Caco-2 (cell line): ENCODE measurements around the gene DSN1. TPM values are rescaled to one million over a fixed set of nuclear protein-coding genes. Genes with fewer than 3 reads are reported as not detected.

Experiments used
- BruUV-seq: library from RNA; stranded (reverse); fragments of 400-500 nt; replicated peaks from 2 replicates; lab custom pipeline; 2021; lab: Mats Ljungman, UMichigan
- CTCF ChIA-PET: fragments of 300-600 bp; sonication (Branson Sonifier 250); formaldehyde crosslinking; loops from one replicate; lab custom pipeline; 2022; ENCODE audit warnings: antibody characterized with exemption; lab: Charles Lee
- POLR2A ChIA-PET: fragments of 300-600 bp; sonication (Branson Sonifier 250); formaldehyde crosslinking; loops from one replicate; lab custom pipeline; 2022; ENCODE audit warnings: antibody characterized with exemption; lab: Charles Lee
- DNase-seq, 2 experiments: peaks; one replicate each; pipeline versions ENCODE4 v3.0.0 to v3.0.0-alpha.2; 2020 to 2022
- H3K27me3 ChIP-seq: replicated peaks from 2 replicates; pipeline ENCODE4 v1.6.0; 2011; ENCODE audit warnings: low read length; ENCODE audit not compliant: control insufficient read depth, insufficient read depth
- H3K36me3 ChIP-seq: 2 replicates; pipeline ENCODE4 v1.5.1; 2011; ENCODE audit warnings: low read length; ENCODE audit not compliant: control insufficient read depth, insufficient read depth
- H3K4me1 ChIP-seq: fragments of 250-450 bp; sonication (Bioruptor Pico); 2 replicates; pipeline ENCODE4 v1.5.1; 2020; ENCODE audit warnings: mild to moderate bottlenecking
- H3K4me3 ChIP-seq: 2 replicates; pipeline ENCODE4 v1.5.1; 2011; ENCODE audit warnings: low read depth, mild to moderate bottlenecking, control low read depth, low read length
- H3K9me3 ChIP-seq: fragments of 250-450 bp; sonication (Bioruptor Pico); 2 replicates; pipeline ENCODE4 v1.5.1; 2020; ENCODE audit warnings: mild to moderate bottlenecking, moderate library complexity
- H3K27ac Mint-ChIP-seq: one replicate; pipeline ENCODE4 v1.8.0; 2022; ENCODE audit warnings: mixed read lengths; ENCODE audit not compliant: unreplicated experiment
- H3K27me3 Mint-ChIP-seq: one replicate; pipeline ENCODE4 v1.8.0; 2022; ENCODE audit warnings: mixed read lengths; ENCODE audit not compliant: insufficient read depth, unreplicated experiment
- H3K36me3 Mint-ChIP-seq: one replicate; pipeline ENCODE4 v1.8.0; 2022; ENCODE audit warnings: mild to moderate bottlenecking, mixed read lengths; ENCODE audit not compliant: insufficient read depth, unreplicated experiment
- H3K4me1 Mint-ChIP-seq: one replicate; pipeline ENCODE4 v1.8.0; 2022; ENCODE audit warnings: low read depth, mixed read lengths; ENCODE audit not compliant: unreplicated experiment
- H3K4me3 Mint-ChIP-seq: one replicate; pipeline ENCODE4 v1.8.0; 2022; ENCODE audit warnings: mild to moderate bottlenecking, moderate library complexity, mixed read lengths; ENCODE audit not compliant: unreplicated experiment
- H3K9me3 Mint-ChIP-seq: one replicate; pipeline ENCODE4 v1.8.0; 2022; ENCODE audit warnings: mixed read lengths; ENCODE audit not compliant: unreplicated experiment
- intact Hi-C: fragments of 100-400 bp; cut with micrococcal nuclease; formaldehyde crosslinking; loops from one replicate; pipeline ENCODE4 v1.10.0; 2022; ENCODE audit not compliant: unreplicated experiment
- total RNA-seq: library from RNA; stranded (reverse); gene quantifications from 2 replicates; pipeline ENCODE4 v1.2.3, GENCODE V29; 2022
- TF ChIP-seq, protein P1 (sequence below), 2 experiments: fragments of 200-600 bp in 1 of 2; IDR thresholded peaks; 1 replicate in 1 of 2; 2 replicates in 1 of 2; pipeline versions ENCODE4 v1.5.1 to v1.8.0; 2011 to 2022; ENCODE audit warnings: antibody characterized with exemption in 1 of 2, control low read depth in 1 of 2, inconsistent platforms in 1 of 2, low read depth in 1 of 2, low read length in 1 of 2, mild to moderate bottlenecking in 1 of 2, moderate library complexity in 1 of 2; ENCODE audit not compliant: insufficient read depth in 1 of 2, severe bottlenecking in 1 of 2, unreplicated experiment in 1 of 2

The DSN1 gene
- total RNA-seq, 1 experiment from 2014 or later, result 59.2 TPM

DNA sequence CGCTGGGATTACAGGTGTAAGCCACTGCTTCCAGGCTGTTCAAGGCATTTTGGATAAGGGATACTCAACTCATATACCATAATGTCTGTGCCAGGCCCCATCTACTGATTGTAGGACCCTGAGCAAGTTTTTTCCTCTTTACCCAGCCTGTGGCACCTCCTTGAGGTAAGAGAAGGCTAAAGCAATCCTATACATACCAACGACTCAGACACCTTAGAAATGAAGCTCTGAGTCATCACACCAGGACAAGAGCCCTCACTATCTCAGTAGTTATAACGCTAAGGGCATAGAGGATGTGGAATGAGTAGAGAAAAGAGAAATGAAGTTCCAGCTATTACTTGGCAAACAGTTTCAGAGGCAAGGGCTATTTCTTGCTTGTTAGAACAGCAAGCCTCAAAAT, 44.6 kb downstream of the DSN1 start:
- H3K36me3 ChIP-seq, result no peaks in the 10 kb centered on the region
- H3K4me3 Mint-ChIP-seq, result no peak overlapping the region
- CTCF ChIA-PET, result interaction anchor here (0.5 to 1.0 kb wide), 10 partner anchors 11 to 526 kb away, joined by 3 to 7 read pairs (median 4); partner anchors contain the start of genes DSN1 and RAB5IF
- no TSS peak for BruUV-seq
- POLR2A ChIA-PET, result interaction anchor here (0.5 kb wide), 1 partner anchor 193 kb away, joined by 3 read pairs; no protein-coding TSS in a partner anchor
- no peaks in the 10 kb centered on the region for H3K9me3 Mint-ChIP-seq
- H3K27ac Mint-ChIP-seq, result no peak overlapping the region
- H3K36me3 Mint-ChIP-seq, result no peaks in the 10 kb centered on the region
- no peaks in the 10 kb centered on the region for H3K27me3 Mint-ChIP-seq
- intact Hi-C loops, result loop anchor here (1.0 kb wide), 2 partner anchors 63 to 117 kb away; no protein-coding TSS in a partner anchor
- H3K4me1 Mint-ChIP-seq, result peaks cover 5% of the 10 kb centered on the region
- peak in 1 of 2 experiments; percentile 42 for DNase-seq
- H3K27me3 ChIP-seq, result no peaks in the 10 kb centered on the region
- TF ChIP-seq, protein P1, sequence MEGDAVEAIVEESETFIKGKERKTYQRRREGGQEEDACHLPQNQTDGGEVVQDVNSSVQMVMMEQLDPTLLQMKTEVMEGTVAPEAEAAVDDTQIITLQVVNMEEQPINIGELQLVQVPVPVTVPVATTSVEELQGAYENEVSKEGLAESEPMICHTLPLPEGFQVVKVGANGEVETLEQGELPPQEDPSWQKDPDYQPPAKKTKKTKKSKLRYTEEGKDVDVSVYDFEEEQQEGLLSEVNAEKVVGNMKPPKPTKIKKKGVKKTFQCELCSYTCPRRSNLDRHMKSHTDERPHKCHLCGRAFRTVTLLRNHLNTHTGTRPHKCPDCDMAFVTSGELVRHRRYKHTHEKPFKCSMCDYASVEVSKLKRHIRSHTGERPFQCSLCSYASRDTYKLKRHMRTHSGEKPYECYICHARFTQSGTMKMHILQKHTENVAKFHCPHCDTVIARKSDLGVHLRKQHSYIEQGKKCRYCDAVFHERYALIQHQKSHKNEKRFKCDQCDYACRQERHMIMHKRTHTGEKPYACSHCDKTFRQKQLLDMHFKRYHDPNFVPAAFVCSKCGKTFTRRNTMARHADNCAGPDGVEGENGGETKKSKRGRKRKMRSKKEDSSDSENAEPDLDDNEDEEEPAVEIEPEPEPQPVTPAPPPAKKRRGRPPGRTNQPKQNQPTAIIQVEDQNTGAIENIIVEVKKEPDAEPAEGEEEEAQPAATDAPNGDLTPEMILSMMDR (IDR thresholded peaks at IDR 0.05; ENCODE audit: insufficient read depth in 1 of 2, low read depth in 1 of 2, low read length in 1 of 2, severe bottlenecking in 1 of 2, unreplicated experiment in 1 of 2), result peak in 1 of 2 experiments; percentile 55
- no peak overlapping the region for H3K4me3 ChIP-seq
- no peaks in the 10 kb centered on the region for H3K4me1 ChIP-seq
- H3K9me3 ChIP-seq, result no peaks in the 10 kb centered on the region

DNA sequence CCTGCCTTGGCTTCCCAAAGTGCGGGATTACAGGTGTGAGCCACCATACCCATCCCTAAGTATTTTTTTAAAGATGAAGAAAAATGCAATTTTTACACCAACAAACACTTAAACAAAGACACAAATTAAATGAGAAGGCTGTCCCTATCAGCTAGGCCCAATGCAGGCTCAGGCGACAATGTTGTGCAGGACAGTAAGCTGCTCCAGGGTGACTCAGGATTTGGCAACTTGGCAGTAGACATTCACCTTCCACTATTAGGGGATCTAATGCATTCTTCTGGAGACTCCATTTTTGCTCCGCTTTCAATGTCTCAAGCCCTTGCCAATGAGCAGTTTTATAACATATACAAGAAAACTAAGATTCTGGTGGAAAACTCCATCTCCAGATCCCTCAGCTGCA, 47.4 kb downstream of the DSN1 start:
- Mint-ChIP-seq H3K27ac (no peak overlapping the region), H3K4me3 (no peak overlapping the region), H3K36me3 (no peaks in the 10 kb centered on the region), H3K9me3 (no peaks in the 10 kb centered on the region), H3K4me1 (no peaks in the 10 kb centered on the region), H3K27me3 (no peaks in the 10 kb centered on the region)
- TF ChIP-seq, protein P1 (IDR thresholded peaks at IDR 0.05; ENCODE audit: insufficient read depth in 1 of 2, low read depth in 1 of 2, low read length in 1 of 2, severe bottlenecking in 1 of 2, unreplicated experiment in 1 of 2), result no peak
- Histone ChIP-seq H3K36me3 (no peaks in the 10 kb centered on the region), H3K4me3 (no peak overlapping the region), H3K27me3 (no peaks in the 10 kb centered on the region), H3K4me1 (no peaks in the 10 kb centered on the region), H3K9me3 (no peaks in the 10 kb centered on the region)
- intact Hi-C loops, result no loop called here
- ChIA-PET CTCF (no interaction called here), POLR2A (no interaction called here)
- no peak for DNase-seq
- no TSS peak for BruUV-seq

DNA sequence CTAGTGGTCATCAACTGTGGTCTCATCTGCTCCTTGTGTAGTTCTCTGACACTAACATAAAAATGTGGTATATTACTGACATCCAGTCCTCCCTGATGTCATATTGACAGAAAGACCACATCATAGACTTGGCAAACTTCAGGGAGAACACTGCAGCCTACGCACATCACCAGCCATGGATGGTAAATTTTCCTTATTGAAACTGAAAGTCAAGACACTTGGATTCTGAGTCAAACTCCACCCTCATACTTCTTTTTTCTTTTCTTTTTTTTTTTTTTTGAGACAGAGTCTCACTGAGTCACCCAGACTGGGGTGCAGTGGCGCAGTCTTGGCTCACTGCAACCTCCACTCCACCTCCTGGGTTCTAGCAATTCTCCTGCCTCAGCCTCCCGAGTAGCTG, 53.1 kb downstream of the DSN1 start:
- no TSS peak for BruUV-seq

More for the DNA sequence above, 53.1 kb downstream of the DSN1 start:
- ChIA-PET POLR2A (no interaction called here), CTCF (no interaction called here)
- intact Hi-C loops, result no loop called here
- H3K4me3 ChIP-seq, result no peak overlapping the region
- H3K36me3 ChIP-seq, result no peaks in the 10 kb centered on the region
- Mint-ChIP-seq H3K4me1 (no peaks in the 10 kb centered on the region), H3K4me3 (no peak overlapping the region), H3K27ac (no peak overlapping the region), H3K9me3 (no peaks in the 10 kb centered on the region), H3K27me3 (no peaks in the 10 kb centered on the region), H3K36me3 (no peaks in the 10 kb centered on the region)
- no peaks in the 10 kb centered on the region for H3K4me1 ChIP-seq
- no peaks in the 10 kb centered on the region for H3K27me3 ChIP-seq
- TF ChIP-seq, protein P1 (IDR thresholded peaks at IDR 0.05; ENCODE audit: insufficient read depth in 1 of 2, low read depth in 1 of 2, low read length in 1 of 2, severe bottlenecking in 1 of 2, unreplicated experiment in 1 of 2), result no peak
- no peaks in the 10 kb centered on the region for H3K9me3 ChIP-seq
- DNase-seq, result no peak
